ENCODE measurements around the gene FBLN5. TPM values are rescaled to one million over a fixed set of nuclear protein-coding genes. Genes with fewer than 3 reads are reported as not detected.

The FBLN5 gene
- total and polyA plus RNA-seq, 2 of the 4 experiments (the other 2 are of a cell fraction) = 10.6 to 76.4 TPM

- Histone ChIP-seq H2AK5ac (ENCODE audit: low read depth, low read length) (no peak overlapping the region), H3K79me1 (ENCODE audit: low read depth in 1 of 2, low read length in 2 of 2) (peaks cover 11 to 63% of the 10 kb centered on the region in 2 experiments), H3K27ac (ENCODE audit: insufficient read depth, low read length) (no peak overlapping the region), H3K4ac (ENCODE audit: low read depth, low read length) (no peak overlapping the region), H2BK15ac (ENCODE audit: low read depth, low read length) (no peak overlapping the region), H2BK120ac (ENCODE audit: low read depth, low read length) (no peak overlapping the region), H3K27me3 (ENCODE audit: control insufficient read depth, insufficient read depth, low read length) (no peaks in the 10 kb centered on the region), H2BK5ac (ENCODE audit: low read depth, low read length, poor library complexity, severe bottlenecking) (no peak overlapping the region), H3K36me3 (ENCODE audit: control insufficient read depth, insufficient read depth, low read length) (peaks cover 52% of the 10 kb centered on the region), H2AK9ac (replicated peaks; ENCODE audit: low read depth, low read length, poor library complexity) (peak overlapping the region; percentile 25), H4K8ac (ENCODE audit: low read depth in 2 of 2, low read length in 2 of 2) (no peak overlapping the region), H3K4me1 (ENCODE audit: control insufficient read depth, insufficient read depth, low read length) (peaks cover 6% of the 10 kb centered on the region), H2AFZ (replicated peaks; ENCODE audit: low read length, poor library complexity) (no peak overlapping the region), H3K9me3 (ENCODE audit: control insufficient read depth, insufficient read depth, low read length) (no peaks in the 10 kb centered on the region), H4K20me1 (ENCODE audit: insufficient read depth, low read length) (peaks cover 33% of the 10 kb centered on the region), H2BK20ac (ENCODE audit: low read depth, low read length) (no peak overlapping the region), H3K18ac (ENCODE audit: low read depth, low read length) (no peak overlapping the region), H3K4me2 (ENCODE audit: low read depth, low read length) (no peak overlapping the region), H4K91ac (ENCODE audit: insufficient read depth, low read depth, low read length) (no peak overlapping the region), H3K23ac (ENCODE audit: low read depth, low read length) (no peak overlapping the region), H4K5ac (ENCODE audit: low read depth, low read length) (no peak overlapping the region), H3K14ac (replicated peaks; ENCODE audit: low read depth, low read length) (no peak overlapping the region), H3K4me3 (ENCODE audit: insufficient read depth, low read depth, low read length) (no peak overlapping the region), H3K9me1 (ENCODE audit: insufficient read depth, low read length) (peaks cover 13% of the 10 kb centered on the region; the same call in 1 of the 2 replicates), H3K56ac (ENCODE audit: extremely low read depth, insufficient read depth, low read length) (no peak overlapping the region), H3K9ac (ENCODE audit: low read depth, low read length) (no peak overlapping the region)
- ChIA-PET POLR2A (ENCODE audit: unreplicated experiment) (no interaction called here), CTCF (no interaction called here)
- no peak for TF ChIP-seq NFE2L2 (IDR thresholded peaks at IDR 0.05; ENCODE audit: low read depth, low read length)
- no peak for TF ChIP-seq RCOR1 (IDR thresholded peaks at IDR 0.05; ENCODE audit: insufficient replicate concordance, low read length)
- TF ChIP-seq BHLHE40 (IDR thresholded peaks at IDR 0.05; ENCODE audit: low read depth, low read length) = no peak
- TF ChIP-seq, protein P1, sequence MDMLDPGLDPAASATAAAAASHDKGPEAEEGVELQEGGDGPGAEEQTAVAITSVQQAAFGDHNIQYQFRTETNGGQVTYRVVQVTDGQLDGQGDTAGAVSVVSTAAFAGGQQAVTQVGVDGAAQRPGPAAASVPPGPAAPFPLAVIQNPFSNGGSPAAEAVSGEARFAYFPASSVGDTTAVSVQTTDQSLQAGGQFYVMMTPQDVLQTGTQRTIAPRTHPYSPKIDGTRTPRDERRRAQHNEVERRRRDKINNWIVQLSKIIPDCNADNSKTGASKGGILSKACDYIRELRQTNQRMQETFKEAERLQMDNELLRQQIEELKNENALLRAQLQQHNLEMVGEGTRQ (IDR thresholded peaks at IDR 0.05; ENCODE audit: low read depth, low read length) = no peak
- TF ChIP-seq RFX5 (IDR thresholded peaks at IDR 0.05; ENCODE audit: low read depth, low read length) = no peak
- no peak for TF ChIP-seq MAFK (IDR thresholded peaks at IDR 0.05; ENCODE audit: low read depth, low read length)
- TF ChIP-seq SMC3 (IDR thresholded peaks at IDR 0.05; ENCODE audit: low read depth, low read length) = no peak
- TF ChIP-seq, protein P2, sequence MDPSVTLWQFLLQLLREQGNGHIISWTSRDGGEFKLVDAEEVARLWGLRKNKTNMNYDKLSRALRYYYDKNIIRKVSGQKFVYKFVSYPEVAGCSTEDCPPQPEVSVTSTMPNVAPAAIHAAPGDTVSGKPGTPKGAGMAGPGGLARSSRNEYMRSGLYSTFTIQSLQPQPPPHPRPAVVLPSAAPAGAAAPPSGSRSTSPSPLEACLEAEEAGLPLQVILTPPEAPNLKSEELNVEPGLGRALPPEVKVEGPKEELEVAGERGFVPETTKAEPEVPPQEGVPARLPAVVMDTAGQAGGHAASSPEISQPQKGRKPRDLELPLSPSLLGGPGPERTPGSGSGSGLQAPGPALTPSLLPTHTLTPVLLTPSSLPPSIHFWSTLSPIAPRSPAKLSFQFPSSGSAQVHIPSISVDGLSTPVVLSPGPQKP (IDR thresholded peaks at IDR 0.05; ENCODE audit: borderline replicate concordance, low read depth, low read length) = no peak
- TF ChIP-seq CEBPB (IDR thresholded peaks at IDR 0.05; ENCODE audit: low read depth, low read length) = no peak
- TF ChIP-seq CTCF (conservative IDR thresholded peaks at IDR 0.05; ENCODE audit: low read depth, low read length) = no peak
- TF ChIP-seq MAZ (IDR thresholded peaks at IDR 0.05; ENCODE audit: borderline replicate concordance, low read depth, low read length) = no peak
- TF ChIP-seq RAD21 (IDR thresholded peaks at IDR 0.05; ENCODE audit: low read length) = no peak
- no peak for TF ChIP-seq FOS (IDR thresholded peaks at IDR 0.05; ENCODE audit: low read depth, low read length)
- TF ChIP-seq MXI1 (IDR thresholded peaks at IDR 0.05; ENCODE audit: borderline replicate concordance, low read depth, low read length) = no peak
- TF ChIP-seq POLR2A (IDR thresholded peaks at IDR 0.05; ENCODE audit: low read depth, low read length) = no peak
- TF ChIP-seq CHD1 (IDR thresholded peaks at IDR 0.05; ENCODE audit: low read depth, low read length) = no peak
- 86% methylated on average over 1 of the region's 5 CpGs; no CpG with 5 or more reads in 1 of the 2 experiments for WGBS, 2 experiments (ENCODE audit: extremely low coverage in 2 of 2, insufficient read length in 1 of 2)
- intact Hi-C loops (cut with micrococcal nuclease) = no loop called here
- DNase-seq (no peak), ATAC-seq (ENCODE audit: low read depth) (no peak)
- in situ Hi-C loops (cut with MboI; ENCODE audit: low sequenced_read_pairs) = no loop called here
- no TSS peak for BruUV-seq (replicated peaks)
- dilution Hi-C loops (cut with HindIII; ENCODE audit: low sequenced_read_pairs, unreplicated experiment) = no loop called here
Observed at GRCh38 chr14:91927800-91928199, 19.7 kb downstream of the FBLN5 start.

Measured in IMR-90 (cell line).